ENCODE measurements around the gene EVI5L. TPM values are rescaled to one million over a fixed set of nuclear protein-coding genes. Genes with fewer than 3 reads are reported as not detected.

EVI5L gene
- total and polyA plus RNA-seq, 4 donors, result 1.4 to 5.0 (median 4.4) TPM

DNA sequence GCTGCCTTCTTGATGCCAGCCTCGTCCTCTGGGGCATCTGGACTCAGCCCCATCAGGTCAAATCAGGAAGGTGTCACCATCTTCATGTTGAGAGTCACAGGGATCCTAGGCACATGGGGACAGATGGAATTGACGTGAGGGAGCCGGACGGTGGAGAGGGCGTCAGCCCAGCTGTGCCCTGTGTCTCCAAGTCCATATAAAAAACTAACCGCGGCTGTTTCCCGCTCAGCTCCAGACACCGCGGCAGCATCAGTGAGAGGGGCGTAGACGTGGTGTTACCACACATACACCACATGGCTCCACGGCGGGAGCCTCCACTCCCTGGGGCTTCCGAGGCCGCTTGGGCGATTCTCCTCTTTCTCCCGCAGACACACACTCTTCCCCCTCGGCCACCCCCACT, 49.8 kb downstream of the EVI5L start:
- Histone ChIP-seq H3K4me1 (ENCODE audit: control insufficient read depth in 4 of 4, insufficient read depth in 4 of 4, low read length in 3 of 4) (no peaks in the 10 kb centered on the region), H3K27me3 (ENCODE audit: control insufficient read depth in 4 of 4, insufficient read depth in 4 of 4, low read length in 3 of 4) (peaks cover 0 to 2% (median 0%) of the 10 kb centered on the region in 4 donors), H3K9me3 (ENCODE audit: control insufficient read depth in 4 of 4, low read length in 3 of 4) (no peaks in the 10 kb centered on the region), H3K4me3 (ENCODE audit: low read depth in 1 of 3, low read length in 3 of 3) (no peak overlapping the region), H3K36me3 (ENCODE audit: control insufficient read depth in 4 of 4, insufficient read depth in 3 of 4, low read depth in 1 of 4, low read length in 3 of 4) (no peaks in the 10 kb centered on the region), H3K9ac (ENCODE audit: low read depth in 1 of 2, low read length in 2 of 2) (no peak overlapping the region), H3K27ac (ENCODE audit: low read depth in 1 of 2, low read length in 2 of 2) (no peak overlapping the region)
- 87% methylated on average over 19 of the region's 19 CpGs for WGBS
- no peak for DNase-seq (ENCODE audit: low spot score)
- TF ChIP-seq, protein P1, sequence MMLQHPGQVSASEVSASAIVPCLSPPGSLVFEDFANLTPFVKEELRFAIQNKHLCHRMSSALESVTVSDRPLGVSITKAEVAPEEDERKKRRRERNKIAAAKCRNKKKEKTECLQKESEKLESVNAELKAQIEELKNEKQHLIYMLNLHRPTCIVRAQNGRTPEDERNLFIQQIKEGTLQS (IDR thresholded peaks at IDR 0.05), result no peak
- no peak for TF ChIP-seq GABPA (IDR thresholded peaks at IDR 0.05 in 1 of 2, conservative IDR thresholded peaks at IDR 0.05 in 1 of 2)
- TF ChIP-seq TAF1 (conservative IDR thresholded peaks at IDR 0.05), result no peak
- TF ChIP-seq, protein P2, sequence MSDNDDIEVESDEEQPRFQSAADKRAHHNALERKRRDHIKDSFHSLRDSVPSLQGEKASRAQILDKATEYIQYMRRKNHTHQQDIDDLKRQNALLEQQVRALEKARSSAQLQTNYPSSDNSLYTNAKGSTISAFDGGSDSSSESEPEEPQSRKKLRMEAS (IDR thresholded peaks at IDR 0.05), result no peak
- no peak for TF ChIP-seq SP1 (IDR thresholded peaks at IDR 0.05)
- TF ChIP-seq NR2F2 (IDR thresholded peaks at IDR 0.05), result no peak
- TF ChIP-seq, protein P3, sequence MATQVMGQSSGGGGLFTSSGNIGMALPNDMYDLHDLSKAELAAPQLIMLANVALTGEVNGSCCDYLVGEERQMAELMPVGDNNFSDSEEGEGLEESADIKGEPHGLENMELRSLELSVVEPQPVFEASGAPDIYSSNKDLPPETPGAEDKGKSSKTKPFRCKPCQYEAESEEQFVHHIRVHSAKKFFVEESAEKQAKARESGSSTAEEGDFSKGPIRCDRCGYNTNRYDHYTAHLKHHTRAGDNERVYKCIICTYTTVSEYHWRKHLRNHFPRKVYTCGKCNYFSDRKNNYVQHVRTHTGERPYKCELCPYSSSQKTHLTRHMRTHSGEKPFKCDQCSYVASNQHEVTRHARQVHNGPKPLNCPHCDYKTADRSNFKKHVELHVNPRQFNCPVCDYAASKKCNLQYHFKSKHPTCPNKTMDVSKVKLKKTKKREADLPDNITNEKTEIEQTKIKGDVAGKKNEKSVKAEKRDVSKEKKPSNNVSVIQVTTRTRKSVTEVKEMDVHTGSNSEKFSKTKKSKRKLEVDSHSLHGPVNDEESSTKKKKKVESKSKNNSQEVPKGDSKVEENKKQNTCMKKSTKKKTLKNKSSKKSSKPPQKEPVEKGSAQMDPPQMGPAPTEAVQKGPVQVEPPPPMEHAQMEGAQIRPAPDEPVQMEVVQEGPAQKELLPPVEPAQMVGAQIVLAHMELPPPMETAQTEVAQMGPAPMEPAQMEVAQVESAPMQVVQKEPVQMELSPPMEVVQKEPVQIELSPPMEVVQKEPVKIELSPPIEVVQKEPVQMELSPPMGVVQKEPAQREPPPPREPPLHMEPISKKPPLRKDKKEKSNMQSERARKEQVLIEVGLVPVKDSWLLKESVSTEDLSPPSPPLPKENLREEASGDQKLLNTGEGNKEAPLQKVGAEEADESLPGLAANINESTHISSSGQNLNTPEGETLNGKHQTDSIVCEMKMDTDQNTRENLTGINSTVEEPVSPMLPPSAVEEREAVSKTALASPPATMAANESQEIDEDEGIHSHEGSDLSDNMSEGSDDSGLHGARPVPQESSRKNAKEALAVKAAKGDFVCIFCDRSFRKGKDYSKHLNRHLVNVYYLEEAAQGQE (IDR thresholded peaks at IDR 0.05), result no peak
- TF ChIP-seq YY1 (IDR thresholded peaks at IDR 0.05), result no peak
- TF ChIP-seq, protein P4, sequence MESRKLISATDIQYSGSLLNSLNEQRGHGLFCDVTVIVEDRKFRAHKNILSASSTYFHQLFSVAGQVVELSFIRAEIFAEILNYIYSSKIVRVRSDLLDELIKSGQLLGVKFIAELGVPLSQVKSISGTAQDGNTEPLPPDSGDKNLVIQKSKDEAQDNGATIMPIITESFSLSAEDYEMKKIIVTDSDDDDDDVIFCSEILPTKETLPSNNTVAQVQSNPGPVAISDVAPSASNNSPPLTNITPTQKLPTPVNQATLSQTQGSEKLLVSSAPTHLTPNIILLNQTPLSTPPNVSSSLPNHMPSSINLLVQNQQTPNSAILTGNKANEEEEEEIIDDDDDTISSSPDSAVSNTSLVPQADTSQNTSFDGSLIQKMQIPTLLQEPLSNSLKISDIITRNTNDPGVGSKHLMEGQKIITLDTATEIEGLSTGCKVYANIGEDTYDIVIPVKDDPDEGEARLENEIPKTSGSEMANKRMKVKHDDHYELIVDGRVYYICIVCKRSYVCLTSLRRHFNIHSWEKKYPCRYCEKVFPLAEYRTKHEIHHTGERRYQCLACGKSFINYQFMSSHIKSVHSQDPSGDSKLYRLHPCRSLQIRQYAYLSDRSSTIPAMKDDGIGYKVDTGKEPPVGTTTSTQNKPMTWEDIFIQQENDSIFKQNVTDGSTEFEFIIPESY (IDR thresholded peaks at IDR 0.05), result no peak
- TF ChIP-seq RAD21 (IDR thresholded peaks at IDR 0.05), result no peak
- TF ChIP-seq FOXA2 (IDR thresholded peaks at IDR 0.05), result no peak
- TF ChIP-seq JUND (IDR thresholded peaks at IDR 0.05), result no peak
- TF ChIP-seq FOXA1 (IDR thresholded peaks at IDR 0.05), result no peak
- TF ChIP-seq, protein P5, sequence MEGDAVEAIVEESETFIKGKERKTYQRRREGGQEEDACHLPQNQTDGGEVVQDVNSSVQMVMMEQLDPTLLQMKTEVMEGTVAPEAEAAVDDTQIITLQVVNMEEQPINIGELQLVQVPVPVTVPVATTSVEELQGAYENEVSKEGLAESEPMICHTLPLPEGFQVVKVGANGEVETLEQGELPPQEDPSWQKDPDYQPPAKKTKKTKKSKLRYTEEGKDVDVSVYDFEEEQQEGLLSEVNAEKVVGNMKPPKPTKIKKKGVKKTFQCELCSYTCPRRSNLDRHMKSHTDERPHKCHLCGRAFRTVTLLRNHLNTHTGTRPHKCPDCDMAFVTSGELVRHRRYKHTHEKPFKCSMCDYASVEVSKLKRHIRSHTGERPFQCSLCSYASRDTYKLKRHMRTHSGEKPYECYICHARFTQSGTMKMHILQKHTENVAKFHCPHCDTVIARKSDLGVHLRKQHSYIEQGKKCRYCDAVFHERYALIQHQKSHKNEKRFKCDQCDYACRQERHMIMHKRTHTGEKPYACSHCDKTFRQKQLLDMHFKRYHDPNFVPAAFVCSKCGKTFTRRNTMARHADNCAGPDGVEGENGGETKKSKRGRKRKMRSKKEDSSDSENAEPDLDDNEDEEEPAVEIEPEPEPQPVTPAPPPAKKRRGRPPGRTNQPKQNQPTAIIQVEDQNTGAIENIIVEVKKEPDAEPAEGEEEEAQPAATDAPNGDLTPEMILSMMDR (IDR thresholded peaks at IDR 0.05; ENCODE audit: low read depth, low read length, missing input control), result no peak
- TF ChIP-seq HNF4A (conservative IDR thresholded peaks at IDR 0.05), result no peak
- no peak for TF ChIP-seq EGR1 (IDR thresholded peaks at IDR 0.05; ENCODE audit: low read depth in 2 of 2)

DNA sequence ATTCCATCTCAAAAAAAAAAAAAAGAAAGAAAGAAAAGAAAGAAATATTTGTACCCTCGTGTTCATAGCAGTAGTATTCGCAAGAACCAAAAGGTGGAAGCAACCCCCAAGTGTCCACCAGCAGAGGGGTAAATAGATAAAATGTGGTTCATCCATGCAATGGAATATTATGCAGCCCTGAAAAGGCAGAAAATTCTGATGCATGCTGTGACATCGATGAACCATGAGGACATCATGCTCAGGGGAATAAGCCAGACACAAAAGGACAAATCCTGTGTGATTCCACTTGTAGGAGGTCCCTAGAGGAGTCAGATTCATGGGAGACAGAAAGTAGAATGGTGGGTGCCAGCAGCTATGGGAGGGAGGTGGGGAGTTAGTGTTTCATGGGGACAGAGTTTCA, 51.9 kb downstream of the EVI5L start:
- DNase-seq (ENCODE audit: low spot score), result no peak
- TF ChIP-seq, protein P1 (IDR thresholded peaks at IDR 0.05), result no peak
- TF ChIP-seq HNF4A (conservative IDR thresholded peaks at IDR 0.05) (no peak), FOXA1 (IDR thresholded peaks at IDR 0.05) (no peak), YY1 (IDR thresholded peaks at IDR 0.05) (no peak), TAF1 (conservative IDR thresholded peaks at IDR 0.05) (no peak), EGR1 (IDR thresholded peaks at IDR 0.05; ENCODE audit: low read depth in 2 of 2) (no peak), JUND (IDR thresholded peaks at IDR 0.05) (no peak), RXRA (IDR thresholded peaks at IDR 0.05) (no peak), GABPA (IDR thresholded peaks at IDR 0.05 in 1 of 2, conservative IDR thresholded peaks at IDR 0.05 in 1 of 2) (no peak), HNF4G (IDR thresholded peaks at IDR 0.05) (no peak)
- TF ChIP-seq, protein P4 (IDR thresholded peaks at IDR 0.05), result no peak
- TF ChIP-seq, protein P5 (IDR thresholded peaks at IDR 0.05; ENCODE audit: low read depth, low read length, missing input control), result no peak

More for the DNA sequence above, 51.9 kb downstream of the EVI5L start:
- H3K27ac ChIP-seq (ENCODE audit: low read depth in 1 of 2, low read length in 2 of 2), result no peak overlapping the region
- WGBS, result 91% methylated on average over 3 of the region's 3 CpGs
- no peak overlapping the region for H3K4me3 ChIP-seq (ENCODE audit: low read depth in 1 of 3, low read length in 3 of 3)
- no peaks in the 10 kb centered on the region for H3K9me3 ChIP-seq (ENCODE audit: control insufficient read depth in 4 of 4, low read length in 3 of 4)
- no peaks in the 10 kb centered on the region for H3K4me1 ChIP-seq (ENCODE audit: control insufficient read depth in 4 of 4, insufficient read depth in 4 of 4, low read length in 3 of 4)
- no peaks in the 10 kb centered on the region for H3K36me3 ChIP-seq (ENCODE audit: control insufficient read depth in 4 of 4, insufficient read depth in 3 of 4, low read depth in 1 of 4, low read length in 3 of 4)
- no peak overlapping the region for H3K9ac ChIP-seq (ENCODE audit: low read depth in 1 of 2, low read length in 2 of 2)
- no peaks in the 10 kb centered on the region for H3K27me3 ChIP-seq (ENCODE audit: control insufficient read depth in 4 of 4, insufficient read depth in 4 of 4, low read length in 3 of 4)
